ENCODE measurements around the gene EIF5A.

The EIF5A gene

DNA sequence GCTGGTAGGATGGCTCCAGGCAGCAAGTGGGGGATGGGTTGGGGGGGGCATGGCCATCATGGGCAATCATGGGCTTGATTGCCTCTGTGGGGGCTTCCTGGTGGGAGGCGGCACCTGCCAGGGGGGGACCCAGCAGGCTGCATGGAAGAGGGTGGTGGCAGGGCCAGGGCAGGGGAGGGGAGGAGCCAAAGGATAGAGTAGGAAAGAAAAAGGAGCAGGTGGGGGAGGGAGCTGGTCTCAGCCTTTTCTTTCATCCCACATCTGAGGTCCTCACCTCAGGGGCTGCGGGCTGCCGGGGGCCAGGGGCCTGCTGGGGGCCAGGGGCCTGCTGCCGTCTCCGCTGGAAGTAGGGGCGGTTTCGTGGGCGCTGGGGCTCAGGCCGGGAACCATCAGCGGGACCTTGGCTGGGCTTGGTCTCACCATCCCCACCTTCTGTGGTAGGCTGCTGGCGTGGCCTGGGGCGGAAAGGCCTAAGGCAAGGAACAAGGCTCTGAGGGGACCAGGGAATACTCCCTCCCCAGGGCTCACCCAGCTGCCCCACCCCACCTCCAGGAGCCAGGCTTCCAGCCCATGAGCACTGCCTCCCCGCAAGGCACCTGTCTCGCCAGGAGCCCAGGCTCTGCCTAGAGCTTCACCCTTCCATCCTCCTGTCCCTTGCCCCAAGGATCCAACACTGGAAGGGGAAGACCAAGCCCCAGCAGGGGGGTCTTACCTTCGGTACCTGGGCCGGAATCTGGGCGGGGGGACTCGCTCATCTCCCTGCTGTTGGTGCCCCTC is 18.0 kb upstream of the EIF5A start:
- no peak for TF ChIP-seq CTCF (IDR thresholded peaks at IDR 0.05; ENCODE audit: low read depth, low read length, missing control alignments)
- no peak for DNase-seq (ENCODE audit: extremely low read depth, low read depth)
- no peak overlapping the region for H3K4me3 ChIP-seq (replicated peaks; ENCODE audit: low read depth, low read length)

GRCh38 chr17:7290166-7290565 is 17.3 kb upstream of the EIF5A start:
- no peak for TF ChIP-seq CTCF (IDR thresholded peaks at IDR 0.05; ENCODE audit: low read depth, low read length, missing control alignments)
- DNase-seq (ENCODE audit: extremely low read depth, low read depth), result no peak
- no peak overlapping the region for H3K4me3 ChIP-seq (replicated peaks; ENCODE audit: low read depth, low read length)

- no peak for DNase-seq (ENCODE audit: extremely low read depth, low read depth)
- TF ChIP-seq CTCF (IDR thresholded peaks at IDR 0.05; ENCODE audit: low read depth, low read length, missing control alignments), result no peak
- H3K4me3 ChIP-seq (replicated peaks; ENCODE audit: low read depth, low read length), result no peak overlapping the region
Observed at GRCh38 chr17:7290685-7291084, 16.7 kb upstream of the EIF5A start.

DNA sequence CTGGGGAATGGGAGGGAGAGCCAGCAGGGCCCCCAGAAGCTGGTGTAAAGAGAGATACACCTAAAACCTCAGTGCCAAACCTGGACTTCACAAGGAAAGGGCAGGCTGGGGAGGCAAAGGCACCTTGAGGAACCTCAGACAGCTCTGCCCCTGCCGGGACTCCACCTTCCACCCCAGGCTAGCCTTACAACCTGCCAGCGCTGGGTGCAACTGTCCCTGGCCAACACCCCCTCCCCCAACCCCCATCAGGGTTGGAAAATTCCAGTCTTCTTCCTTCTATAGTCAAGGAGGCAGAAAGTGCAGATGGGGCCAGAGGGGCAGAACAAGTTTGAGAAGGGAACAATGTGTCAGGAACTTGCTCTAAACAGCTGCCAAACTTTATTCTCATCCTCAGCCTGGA is 15.2 kb upstream of the EIF5A start:
- no peak overlapping the region for H3K4me3 ChIP-seq (replicated peaks; ENCODE audit: low read depth, low read length)
- TF ChIP-seq CTCF (IDR thresholded peaks at IDR 0.05; ENCODE audit: low read depth, low read length, missing control alignments), result no peak
- no peak for DNase-seq (ENCODE audit: extremely low read depth, low read depth)

DNA sequence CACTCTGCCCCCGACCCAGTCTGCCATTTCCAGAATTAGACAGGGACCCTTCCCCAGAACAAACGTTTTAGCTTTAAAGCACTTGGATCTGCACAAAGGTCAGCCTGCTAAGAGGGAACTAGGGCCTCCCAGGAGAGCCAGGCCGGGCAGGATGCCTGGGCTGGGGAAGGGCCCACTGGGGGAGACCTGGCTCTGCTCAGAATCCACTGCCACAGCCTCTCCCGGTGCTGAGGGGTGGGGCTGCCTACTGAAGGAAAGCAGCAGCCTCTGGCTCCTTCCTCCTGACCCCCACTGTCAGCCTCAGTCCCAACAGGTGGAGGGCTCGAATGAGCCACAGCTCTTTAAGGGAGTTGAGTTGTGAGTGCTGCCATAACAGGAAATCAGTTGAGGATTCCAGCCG is 14.7 kb upstream of the EIF5A start:
- no peak overlapping the region for H3K4me3 ChIP-seq (replicated peaks; ENCODE audit: low read depth, low read length)
- DNase-seq (ENCODE audit: extremely low read depth, low read depth), result no peak
- TF ChIP-seq CTCF (IDR thresholded peaks at IDR 0.05; ENCODE audit: low read depth, low read length, missing control alignments), result no peak

DNA sequence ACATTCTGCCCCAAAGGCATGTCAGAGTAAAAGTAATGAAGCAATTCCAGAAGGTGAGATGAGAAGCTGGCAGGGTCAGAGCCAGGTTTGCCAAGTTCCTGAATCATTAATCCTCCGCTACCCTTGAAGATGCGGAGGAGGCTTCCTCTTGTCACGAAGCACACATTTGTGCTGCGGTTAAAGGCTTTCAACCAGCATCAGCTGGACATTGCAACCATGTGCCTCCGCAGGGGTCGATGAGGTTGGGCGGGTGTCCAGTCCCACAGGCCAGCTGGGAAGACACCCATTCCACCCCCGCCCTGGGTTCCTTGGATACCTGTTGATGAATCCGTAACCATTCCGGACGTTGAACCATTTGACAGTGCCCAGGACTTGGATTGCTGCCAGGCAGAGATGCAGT is 14.3 kb upstream of the EIF5A start:
- H3K4me3 ChIP-seq (replicated peaks; ENCODE audit: low read depth, low read length), result no peak overlapping the region
- DNase-seq (ENCODE audit: extremely low read depth, low read depth), result no peak
- no peak for TF ChIP-seq CTCF (IDR thresholded peaks at IDR 0.05; ENCODE audit: low read depth, low read length, missing control alignments)

Measured in HFF-Myc (cell line).